Kidney tubule cell (primary cell): ENCODE data around the gene COX19.

ENCODE experiments used
- DNase-seq: peaks from one replicate; pipeline ENCODE4 v3.0.0-alpha.2; 2018; ENCODE audit warnings: low spot score

COX19 gene

GRCh38 chr7:974820-975681 is at the start of gene COX19:
TSS of gene COX19 (minus strand) at chr7:975549. CDS start at chr7:975509, 40 bp downstream.
- DNase-seq, result peak; percentile 91

- no peak for DNase-seq
Measured at GRCh38 chr7:1024331-1024841, 49.0 kb upstream of the COX19 start.

- DNase-seq, result no peak
Measured at GRCh38 chr7:1022801-1023465, 47.6 kb upstream of the COX19 start.

- DNase-seq, result no peak
Measured at GRCh38 chr7:1022356-1022755, 47.0 kb upstream of the COX19 start.

- DNase-seq, result no peak
Measured at GRCh38 chr7:1021931-1022330, 46.6 kb upstream of the COX19 start.

- no peak for DNase-seq
Measured at GRCh38 chr7:1021366-1021765, 46.0 kb upstream of the COX19 start.

- no peak for DNase-seq
Measured at GRCh38 chr7:1020849-1021251, 45.5 kb upstream of the COX19 start.

GRCh38 chr7:1019789-1020610 is 44.7 kb upstream of the COX19 start:
- DNase-seq, result no peak

GRCh38 chr7:1019255-1019785 is 44.0 kb upstream of the COX19 start:
- DNase-seq, result no peak

- DNase-seq, result no peak
Measured at GRCh38 chr7:1018334-1018695, 43.0 kb upstream of the COX19 start.

GRCh38 chr7:1017586-1018333 is 42.4 kb upstream of the COX19 start:
- DNase-seq, result no peak

- no peak for DNase-seq
Measured at GRCh38 chr7:1016577-1017531, 41.5 kb upstream of the COX19 start.

- DNase-seq, result peak; percentile 52
Measured at GRCh38 chr7:1015196-1016121, 40.1 kb upstream of the COX19 start.

GRCh38 chr7:1014681-1015080 is 39.3 kb upstream of the COX19 start:
- DNase-seq, result no peak

- DNase-seq, result no peak
Measured at GRCh38 chr7:1013581-1013980, 38.2 kb upstream of the COX19 start.

- no peak for DNase-seq
Measured at GRCh38 chr7:1012716-1013095, 37.4 kb upstream of the COX19 start.

GRCh38 chr7:1012004-1012715 is 36.8 kb upstream of the COX19 start:
- DNase-seq, result no peak

GRCh38 chr7:1011297-1012003 is 36.1 kb upstream of the COX19 start:
- DNase-seq, result no peak
